Hematopoietic multipotent progenitor cell (in vitro differentiated cells): ENCODE results near the gene LRRC42. TPM values are rescaled to one million over a fixed set of nuclear protein-coding genes. Genes with fewer than 3 reads are reported as not detected.

Source experiments
- DNase-seq, 3 donors: peaks; one replicate each; pipeline ENCODE4 v3.0.0-alpha.2; 2011 to 2015; ENCODE audit warnings: low read depth in 2 of 3, low spot score in 2 of 3
- total RNA-seq: library from RNA; depleted of rRNA; stranded (reverse); fragments of >200 nt; gene quantifications from one replicate; pipeline ENCODE4 v1.2.3, GENCODE V29; 2012

LRRC42 gene
- total RNA-seq, 1 donor, result 8.9 TPM

DNA sequence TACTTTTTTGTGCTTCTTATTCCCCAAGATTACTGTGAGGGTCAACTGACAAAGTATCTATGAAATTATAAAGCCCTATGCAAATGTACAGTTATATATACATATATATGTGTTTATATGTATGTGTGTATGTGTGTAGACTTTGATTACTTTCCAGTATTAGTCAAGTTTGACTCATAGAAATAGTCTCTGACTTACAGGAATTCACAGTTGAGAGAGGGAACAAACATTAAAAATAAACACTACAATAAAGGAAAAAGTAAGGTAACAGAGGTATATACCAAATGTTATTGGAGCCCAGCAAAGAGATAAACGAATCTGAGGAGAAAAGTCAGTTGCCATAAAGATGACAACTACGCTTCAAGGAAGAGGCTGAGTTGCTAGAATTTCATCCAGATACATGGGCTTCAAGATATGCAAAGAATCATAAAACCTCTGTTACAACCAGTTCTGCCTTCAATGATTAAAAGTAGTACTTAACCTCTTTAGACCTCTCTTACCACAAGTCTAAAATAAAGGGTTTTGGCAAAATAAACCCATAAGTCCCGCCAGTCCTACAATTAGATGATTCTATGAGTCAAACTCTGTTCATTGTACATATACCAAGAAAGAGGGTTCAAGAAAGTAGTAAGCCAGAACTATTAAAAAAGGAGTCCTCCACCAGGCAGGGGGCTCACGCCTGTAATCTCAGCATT lies 7.9 kb upstream of the LRRC42 start:
- DNase-seq, result no peak

- DNase-seq, result no peak
These were observed 3.8 kb upstream of the LRRC42 start for GRCh38 chr1:53942127-53942957.

DNA sequence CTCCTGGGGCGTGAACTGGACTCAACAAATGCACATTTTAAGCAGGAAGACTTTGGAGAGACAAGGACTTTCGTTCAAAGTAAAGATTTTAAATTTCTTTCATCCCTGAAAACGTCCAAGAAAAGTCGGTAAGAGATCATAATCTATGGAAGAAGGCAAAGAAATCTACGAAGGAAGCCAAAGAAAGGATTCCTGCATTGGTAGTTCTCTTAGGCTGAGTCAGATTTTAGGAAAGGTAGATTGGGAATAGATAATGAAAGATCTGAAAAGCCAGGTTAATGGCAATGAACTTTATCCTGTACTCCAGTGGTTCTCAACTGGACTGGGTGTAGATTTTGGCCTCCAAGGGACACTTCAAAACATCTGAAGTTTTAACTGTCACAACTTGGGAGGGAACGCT lies 3.1 kb upstream of the LRRC42 start:
- DNase-seq, result no peak

- no peak for DNase-seq
These were observed 2.6 kb upstream of the LRRC42 start for GRCh38 chr1:53943490-53944043.

- no peak for DNase-seq
These were observed 1.5 kb upstream of the LRRC42 start for GRCh38 chr1:53944469-53945182.

- DNase-seq, result no peak
These were observed 1.0 kb upstream of the LRRC42 start for GRCh38 chr1:53945183-53945432.

GRCh38 chr1:53945433-53946251 lies 508 bp upstream of the LRRC42 start, which contains the start of gene IFT25:
Gene IFT25 (minus strand): TSS chr1:53945699. CDS start chr1:53940082, 5,617 bp downstream.
- DNase-seq, result peak; percentile 95 to 98 (median 96)

DNA sequence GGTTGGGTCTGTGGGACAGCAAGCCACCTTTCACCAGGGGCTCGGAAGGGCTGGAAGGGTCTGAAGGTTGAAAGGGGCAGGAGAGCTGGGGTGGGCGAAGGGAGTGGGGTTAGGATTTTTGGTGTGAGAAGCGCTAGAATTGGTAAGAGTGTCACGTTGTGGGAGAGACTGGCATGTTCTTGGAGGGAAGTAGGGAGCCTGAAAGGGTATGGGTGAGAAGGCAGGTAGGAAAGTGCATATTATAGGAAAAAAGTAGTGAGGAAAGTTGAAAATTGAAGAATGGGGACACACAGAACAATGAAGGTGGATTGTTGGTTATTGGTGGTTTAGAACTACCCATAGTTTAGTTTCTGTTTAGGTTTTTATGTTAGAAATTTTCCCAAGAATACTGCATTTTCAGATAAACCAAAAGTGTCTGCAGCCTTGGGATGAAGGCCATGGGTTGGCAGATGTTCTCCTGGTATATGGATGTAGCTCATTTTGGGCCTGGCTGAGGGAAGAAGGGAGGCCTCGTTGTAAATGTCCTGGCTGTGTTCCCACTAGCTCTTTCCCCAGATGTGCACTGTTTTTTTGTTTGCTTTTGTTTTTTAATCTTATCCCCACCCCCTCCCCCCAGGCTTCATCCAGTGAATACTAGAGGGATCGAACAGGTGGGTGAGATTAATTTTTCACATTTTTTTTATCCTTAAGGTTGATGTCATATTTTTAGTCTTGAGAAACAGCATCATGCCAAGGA lies 1.2 kb downstream of the LRRC42 start:
- no peak for DNase-seq

DNA sequence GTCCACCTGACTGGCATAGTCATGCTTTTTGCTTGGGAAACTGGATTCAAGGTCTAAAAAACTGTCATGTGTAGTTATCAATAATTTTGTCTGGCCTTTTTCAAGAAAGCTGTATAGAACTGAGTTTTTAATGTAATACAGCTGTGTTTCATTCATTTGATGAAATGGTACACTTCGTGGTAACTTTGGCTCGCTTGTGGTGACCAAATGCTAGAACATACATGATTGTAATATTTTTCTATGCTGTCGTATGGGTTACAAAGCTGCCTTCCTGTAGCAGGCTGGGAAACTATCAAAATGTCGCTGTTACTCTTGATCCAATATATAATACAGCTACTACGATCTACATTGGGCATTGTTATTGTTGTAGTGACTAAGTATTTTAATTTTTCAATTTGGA lies 2.1 kb downstream of the LRRC42 start:
- no peak for DNase-seq

GRCh38 chr1:53949023-53949990 lies 3.2 kb downstream of the LRRC42 start:
- DNase-seq, result peak in 2 of 3 donors; percentile 51 to 74

GRCh38 chr1:53951697-53952096 lies 5.5 kb downstream of the LRRC42 start:
- no peak for DNase-seq

- DNase-seq, result no peak
These were observed 8.0 kb downstream of the LRRC42 start for GRCh38 chr1:53954128-53954527.

GRCh38 chr1:53956308-53957168 lies 10.4 kb downstream of the LRRC42 start:
- no peak for DNase-seq

DNA sequence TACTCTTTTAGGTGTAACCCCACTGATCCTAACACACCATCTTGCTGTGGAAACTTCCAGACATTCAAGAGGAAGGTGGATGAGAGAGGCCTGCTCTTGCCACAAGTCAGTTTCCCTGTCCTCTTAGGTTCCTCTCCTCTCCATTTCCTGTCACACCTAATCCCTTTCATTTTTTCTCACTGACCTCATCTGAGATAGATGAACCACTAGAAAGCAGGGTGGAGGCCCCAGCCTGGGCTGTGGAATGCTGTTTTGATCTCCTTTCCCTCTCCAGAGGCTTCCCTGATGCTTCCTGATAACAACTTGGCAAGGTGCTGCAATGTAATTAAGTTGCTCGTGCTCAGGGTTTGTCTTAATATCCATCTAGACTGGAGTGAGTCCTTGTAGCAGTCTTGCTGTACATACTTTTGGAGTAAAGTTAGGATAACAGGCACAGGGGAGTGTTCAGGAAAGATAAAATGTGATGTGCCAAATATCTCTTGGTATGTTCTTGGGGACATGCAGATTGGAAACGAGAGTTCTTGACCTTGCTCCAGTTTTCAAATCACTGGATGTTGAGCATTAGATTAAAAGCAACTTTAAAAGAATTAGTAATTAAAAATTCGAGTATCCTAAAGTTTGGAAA lies 11.2 kb downstream of the LRRC42 start:
- no peak for DNase-seq

DNA sequence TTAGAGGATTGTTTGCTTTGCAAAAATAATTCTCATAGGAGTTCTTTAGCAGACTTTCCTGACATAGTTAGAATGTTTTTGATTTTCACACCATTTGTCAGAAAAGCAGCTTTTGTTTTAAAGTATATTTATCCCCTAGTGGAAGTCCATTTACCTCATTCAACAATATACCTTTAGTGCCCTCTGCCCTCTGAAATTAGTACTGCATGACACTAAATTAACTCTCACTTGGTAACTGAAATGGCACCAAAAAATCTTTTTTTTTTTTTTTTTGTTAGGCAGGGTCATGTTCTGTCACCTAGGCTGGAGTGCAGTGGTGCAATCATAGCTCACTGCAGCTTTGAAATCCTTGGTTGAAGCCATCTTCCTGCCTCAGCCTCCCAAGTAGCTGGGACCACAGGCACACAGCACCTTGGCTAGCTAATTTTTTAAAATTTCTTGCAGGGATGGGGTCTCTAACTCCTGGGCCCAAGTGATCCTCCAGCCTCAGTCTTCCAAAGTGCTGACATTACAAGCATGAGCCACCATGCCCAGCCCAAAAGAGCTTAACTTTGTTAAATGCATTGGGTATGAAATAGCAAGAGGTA lies 13.6 kb downstream of the LRRC42 start:
- peak in 2 of 3 donors; percentile 58 to 81 for DNase-seq

- DNase-seq, result no peak
These were observed 16.2 kb downstream of the LRRC42 start for GRCh38 chr1:53962395-53962794.

GRCh38 chr1:53963460-53963859 lies 17.3 kb downstream of the LRRC42 start:
- no peak for DNase-seq
